HG02970 (cell line): ENCODE measurements around the gene RELL1.

Experiments used
- ATAC-seq: cut with Tn5 transposase; IDR thresholded peaks from one replicate; pipeline ENCODE4 v1.9.1; 2021; ENCODE audit warnings: mild to moderate bottlenecking, moderate library complexity, moderate number of reproducible peaks; ENCODE audit not compliant: unreplicated experiment, low FRiP score

RELL1 gene

GRCh38 chr4:37604461-37604860 is 81.7 kb downstream of the RELL1 start:
- no peak for ATAC-seq

- ATAC-seq = no peak
Measured at GRCh38 chr4:37603711-37604110, 82.5 kb downstream of the RELL1 start.

- no peak for ATAC-seq
Measured at GRCh38 chr4:37603070-37603468, 83.1 kb downstream of the RELL1 start.

GRCh38 chr4:37602454-37603069 is 83.6 kb downstream of the RELL1 start:
- ATAC-seq = no peak

GRCh38 chr4:37601531-37601930 is 84.6 kb downstream of the RELL1 start:
- no peak for ATAC-seq

- no peak for ATAC-seq
Measured at GRCh38 chr4:37599092-37599790, 86.9 kb downstream of the RELL1 start.

- ATAC-seq = no peak
Measured at GRCh38 chr4:37597034-37597433, 89.1 kb downstream of the RELL1 start.

- ATAC-seq = no peak
Measured at GRCh38 chr4:37595875-37596680, 90.1 kb downstream of the RELL1 start.

GRCh38 chr4:37594099-37594498 is 92.1 kb downstream of the RELL1 start:
- no peak for ATAC-seq

- no peak for ATAC-seq
Measured at GRCh38 chr4:37591349-37591748, 94.8 kb downstream of the RELL1 start.

- ATAC-seq = no peak
Measured at GRCh38 chr4:37590016-37590415, 96.2 kb downstream of the RELL1 start.

- ATAC-seq = no peak
Measured at GRCh38 chr4:37588150-37588549, 98.0 kb downstream of the RELL1 start.

- no peak for ATAC-seq
Measured at GRCh38 chr4:37586194-37586593, 100.0 kb downstream of the RELL1 start.

GRCh38 chr4:37584493-37585060 is 101.6 kb downstream of the RELL1 start:
- no peak for ATAC-seq

GRCh38 chr4:37584071-37584470 is 102.1 kb downstream of the RELL1 start:
- ATAC-seq = no peak

GRCh38 chr4:37573566-37573965 is 112.6 kb downstream of the RELL1 start:
- no peak for ATAC-seq

- no peak for ATAC-seq
Measured at GRCh38 chr4:37568489-37568888, 117.7 kb downstream of the RELL1 start.

GRCh38 chr4:37567836-37568235 is 118.3 kb downstream of the RELL1 start:
- no peak for ATAC-seq

GRCh38 chr4:37562592-37562991 is 123.6 kb downstream of the RELL1 start:
- ATAC-seq = no peak

- peak; percentile 97 for ATAC-seq
Measured at GRCh38 chr4:37561803-37562207, 124.4 kb downstream of the RELL1 start.

GRCh38 chr4:37561196-37561802 is 124.9 kb downstream of the RELL1 start:
- no peak for ATAC-seq
